ENCODE data around the gene SLC9A4. TPM values are rescaled to one million over a fixed set of nuclear protein-coding genes. Genes with fewer than 3 reads are reported as not detected.

Gene SLC9A4
- total and polyA plus RNA-seq, 2 of the 4 experiments (the other 2 are of a cell fraction): not detected

GRCh38 chr2:102547462-102547861 lies 74.4 kb downstream of the SLC9A4 start:
- Histone ChIP-seq H3K79me1 (ENCODE audit: low read depth in 1 of 2, low read length in 2 of 2) (no peaks in the 10 kb centered on the region), H3K36me3 (ENCODE audit: control insufficient read depth, insufficient read depth, low read length) (no peaks in the 10 kb centered on the region), H4K8ac (ENCODE audit: low read depth in 2 of 2, low read length in 2 of 2) (no peak overlapping the region), H3K56ac (ENCODE audit: extremely low read depth, insufficient read depth, low read length) (no peak overlapping the region), H2BK15ac (ENCODE audit: low read depth, low read length) (no peak overlapping the region), H3K9me3 (ENCODE audit: control insufficient read depth, insufficient read depth, low read length) (no peaks in the 10 kb centered on the region; the same call in 1 of the 2 replicates), H4K91ac (ENCODE audit: insufficient read depth, low read depth, low read length) (no peak overlapping the region), H3K9me1 (ENCODE audit: insufficient read depth, low read length) (no peaks in the 10 kb centered on the region), H3K14ac (replicated peaks; ENCODE audit: low read depth, low read length) (no peak overlapping the region), H3K27me3 (ENCODE audit: control insufficient read depth, insufficient read depth, low read length) (no peaks in the 10 kb centered on the region; the same call in 1 of the 2 replicates), H3K4ac (ENCODE audit: low read depth, low read length) (no peak overlapping the region), H2BK120ac (ENCODE audit: low read depth, low read length) (no peak overlapping the region), H2AK5ac (ENCODE audit: low read depth, low read length) (no peak overlapping the region), H2BK20ac (ENCODE audit: low read depth, low read length) (no peak overlapping the region), H2AK9ac (replicated peaks; ENCODE audit: low read depth, low read length, poor library complexity) (no peak overlapping the region), H4K20me1 (ENCODE audit: insufficient read depth, low read length) (no peaks in the 10 kb centered on the region), H4K5ac (ENCODE audit: low read depth, low read length) (no peak overlapping the region), H3K23ac (ENCODE audit: low read depth, low read length) (no peak overlapping the region), H2AFZ (replicated peaks; ENCODE audit: low read length, poor library complexity) (no peak overlapping the region), H3K27ac (ENCODE audit: insufficient read depth, low read length) (no peak overlapping the region), H3K9ac (ENCODE audit: low read depth, low read length) (no peak overlapping the region), H3K4me2 (ENCODE audit: low read depth, low read length) (no peak overlapping the region), H2BK5ac (ENCODE audit: low read depth, low read length, poor library complexity, severe bottlenecking) (no peak overlapping the region), H3K18ac (ENCODE audit: low read depth, low read length) (no peak overlapping the region), H3K4me3 (ENCODE audit: insufficient read depth, low read depth, low read length) (no peak overlapping the region), H3K4me1 (ENCODE audit: control insufficient read depth, insufficient read depth, low read length) (no peaks in the 10 kb centered on the region)
- WGBS, 2 experiments (ENCODE audit: extremely low coverage in 2 of 2, insufficient read length in 1 of 2): 40% methylated on average over 1 of the region's 2 CpGs; no CpG with 5 or more reads in 1 of the 2 experiments
- no peak for ATAC-seq (ENCODE audit: low read depth)
- ChIA-PET POLR2A (ENCODE audit: unreplicated experiment) (no interaction called here), CTCF (no interaction called here)
- TF ChIP-seq SMC3 (IDR thresholded peaks at IDR 0.05; ENCODE audit: low read depth, low read length) (no peak), USF2 (IDR thresholded peaks at IDR 0.05; ENCODE audit: low read depth, low read length) (no peak), POLR2A (IDR thresholded peaks at IDR 0.05; ENCODE audit: low read depth, low read length) (no peak), RFX5 (IDR thresholded peaks at IDR 0.05; ENCODE audit: low read depth, low read length) (no peak), CTCF (conservative IDR thresholded peaks at IDR 0.05; ENCODE audit: low read depth, low read length) (no peak), MAFK (IDR thresholded peaks at IDR 0.05; ENCODE audit: low read depth, low read length) (no peak), MXI1 (IDR thresholded peaks at IDR 0.05; ENCODE audit: borderline replicate concordance, low read depth, low read length) (no peak), RAD21 (IDR thresholded peaks at IDR 0.05; ENCODE audit: low read length) (no peak), ELK1 (IDR thresholded peaks at IDR 0.05; ENCODE audit: borderline replicate concordance, low read depth, low read length) (no peak), NFE2L2 (IDR thresholded peaks at IDR 0.05; ENCODE audit: low read depth, low read length) (no peak), FOS (IDR thresholded peaks at IDR 0.05; ENCODE audit: low read depth, low read length) (no peak), RCOR1 (IDR thresholded peaks at IDR 0.05; ENCODE audit: insufficient replicate concordance, low read length) (no peak), BHLHE40 (IDR thresholded peaks at IDR 0.05; ENCODE audit: low read depth, low read length) (no peak), MAZ (IDR thresholded peaks at IDR 0.05; ENCODE audit: borderline replicate concordance, low read depth, low read length) (no peak), CHD1 (IDR thresholded peaks at IDR 0.05; ENCODE audit: low read depth, low read length) (no peak)
- BruUV-seq (replicated peaks): no TSS peak
- intact Hi-C loops (cut with micrococcal nuclease) (no loop called here), in situ Hi-C loops (cut with MboI; ENCODE audit: low sequenced_read_pairs) (no loop called here), dilution Hi-C loops (cut with HindIII; ENCODE audit: low sequenced_read_pairs, unreplicated experiment) (no loop called here)
- no peak for DNase-seq
